NCI-H345 (cell line): ENCODE results near the gene HACL1.
A peak's percentile ranks its signal among the peaks of the same experiment; 100 is the strongest.
"Not testable (repeated sequence)": the region's sequence is repeated elsewhere in the genome, so short reads cannot be mapped to it uniquely, and the experiment has no call there.

Experiments used
- DNase-seq: peaks from one replicate; lab custom pipeline; 2025; lab: John Stamatoyannopoulos, UW

The HACL1 gene

GRCh38 chr3:15629860-15630597 is 28.7 kb upstream of the HACL1 start:
- DNase-seq: peak; percentile 30

DNA sequence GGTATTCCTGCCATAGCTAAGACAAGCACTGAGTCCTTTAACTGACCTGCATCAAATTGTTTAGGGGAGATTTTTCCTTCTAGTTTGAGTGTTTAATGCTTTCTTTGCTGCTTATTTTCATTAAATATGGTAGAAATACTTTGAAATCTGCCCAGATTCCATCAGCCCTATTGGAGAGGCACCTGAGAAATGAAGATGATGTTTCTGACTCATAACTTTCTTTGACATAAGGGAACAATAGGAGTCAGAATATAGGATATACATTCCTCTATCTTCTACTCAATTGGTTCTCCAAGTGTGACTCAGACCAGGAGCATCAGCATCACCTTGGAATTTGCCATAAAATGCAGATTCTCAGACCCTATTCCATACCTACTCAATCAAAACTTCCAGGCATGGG is 27.6 kb upstream of the HACL1 start:
- DNase-seq: no peak

- DNase-seq: no peak
These were observed 22.4 kb upstream of the HACL1 start for GRCh38 chr3:15623535-15624440.

- not testable (repeated sequence) for DNase-seq
These were observed 18.5 kb upstream of the HACL1 start for GRCh38 chr3:15619659-15620464.

DNA sequence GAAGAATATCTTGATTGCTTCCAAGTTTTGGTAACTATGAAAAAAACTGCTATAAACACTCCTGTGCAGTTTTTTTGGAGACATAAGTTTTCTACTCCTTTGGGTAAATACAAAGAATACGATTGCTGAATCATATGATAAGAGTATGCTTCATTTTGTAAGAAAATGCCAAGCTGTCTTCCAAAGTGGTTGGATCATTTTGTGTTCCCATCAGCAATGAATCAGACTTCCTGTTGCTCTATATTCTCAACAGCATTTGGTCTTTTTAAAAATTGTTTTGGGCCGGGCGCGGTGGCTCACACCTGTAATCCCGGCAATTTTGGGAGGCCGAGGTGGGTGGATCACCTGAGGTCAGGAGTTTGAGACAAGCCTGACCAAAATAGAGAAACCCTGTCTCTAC is 14.7 kb upstream of the HACL1 start:
- no peak for DNase-seq

DNA sequence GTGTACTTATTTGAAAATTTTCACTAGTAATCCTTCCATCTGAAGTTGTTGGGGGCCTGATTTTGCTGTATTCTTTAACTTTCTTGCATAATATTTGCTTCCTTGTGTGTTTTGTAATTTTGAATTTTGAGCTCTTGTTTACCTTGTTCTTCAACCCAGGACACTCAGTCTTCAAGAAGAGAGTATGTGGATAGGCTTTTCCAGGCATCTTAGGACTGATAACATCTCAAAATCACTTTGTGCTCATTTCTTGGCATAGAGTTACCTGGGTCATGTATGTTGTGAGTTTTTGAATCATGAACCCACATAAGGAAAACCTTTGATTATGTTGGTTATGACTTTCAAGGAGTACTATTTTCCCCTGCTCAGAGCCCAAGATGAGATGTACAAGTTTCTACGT is 13.6 kb upstream of the HACL1 start:
- DNase-seq: no peak

DNA sequence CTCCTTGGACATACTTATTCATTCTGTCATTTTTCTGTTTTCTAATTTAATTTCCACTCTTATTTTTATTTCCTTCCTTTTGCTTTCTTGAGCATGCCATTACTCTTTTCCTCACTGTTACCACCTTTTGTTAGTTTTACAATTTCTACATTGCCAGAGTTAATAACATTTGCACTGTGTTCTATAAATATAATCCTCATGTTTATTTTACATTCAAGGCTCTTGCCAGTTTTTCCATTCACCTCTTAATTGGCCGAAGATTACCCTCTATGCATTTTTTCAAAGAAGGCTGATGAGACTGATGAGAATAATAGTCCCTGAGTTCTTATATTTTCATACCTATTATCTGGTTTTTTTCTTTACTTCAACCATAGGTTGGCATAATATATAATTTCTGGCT is 10.6 kb upstream of the HACL1 start:
- no peak for DNase-seq

DNA sequence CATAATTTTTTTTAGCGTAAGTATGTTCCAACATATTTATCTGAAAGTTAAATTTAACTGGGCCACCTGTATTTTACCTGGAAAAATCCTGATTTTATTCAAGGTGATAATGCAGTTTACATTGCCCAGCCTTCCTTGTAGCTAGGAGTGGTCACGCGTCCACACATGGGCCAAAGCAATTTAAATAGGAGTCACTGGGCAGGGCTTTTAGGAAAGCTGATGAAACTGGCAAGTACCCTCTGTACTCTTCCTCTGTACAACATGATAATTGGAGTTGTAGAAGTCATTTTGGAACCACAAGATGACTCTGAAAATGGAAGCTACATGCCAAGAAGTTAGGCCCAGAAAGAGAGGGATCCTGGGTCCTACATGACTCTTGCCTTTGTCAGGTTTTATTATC is 9.6 kb upstream of the HACL1 start:
- DNase-seq: no peak

DNA sequence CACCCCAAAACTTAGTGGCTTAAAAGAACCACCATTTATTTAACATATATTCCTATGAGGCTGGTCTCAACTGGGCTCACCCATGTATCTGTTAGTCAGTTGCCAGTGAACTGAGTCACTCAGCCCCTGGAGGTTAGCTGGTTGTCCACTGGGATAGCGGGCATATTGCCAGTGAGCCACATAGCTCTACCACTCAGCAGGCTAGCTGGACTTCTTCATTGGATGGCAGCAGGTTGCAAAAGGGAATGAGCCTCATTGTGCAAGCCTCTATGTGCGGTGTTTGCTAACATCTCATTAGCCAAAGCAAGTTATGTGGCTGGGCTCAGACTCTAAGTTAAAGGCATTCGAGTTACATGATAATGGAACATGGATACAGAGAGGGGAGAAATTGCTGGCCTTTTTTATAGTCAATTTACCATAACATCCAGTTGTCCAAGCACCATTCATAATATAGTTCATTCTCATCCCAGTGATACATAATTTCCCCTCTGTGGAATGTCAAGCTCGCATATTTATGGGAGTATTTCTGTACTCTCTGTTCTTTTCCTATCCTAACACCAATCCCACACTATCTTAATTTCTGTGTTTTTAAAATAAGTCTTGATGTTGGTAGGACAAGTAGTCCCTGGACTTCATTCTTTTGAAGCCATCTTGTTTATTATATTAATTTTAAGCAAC is 8.9 kb upstream of the HACL1 start:
- no peak for DNase-seq

DNA sequence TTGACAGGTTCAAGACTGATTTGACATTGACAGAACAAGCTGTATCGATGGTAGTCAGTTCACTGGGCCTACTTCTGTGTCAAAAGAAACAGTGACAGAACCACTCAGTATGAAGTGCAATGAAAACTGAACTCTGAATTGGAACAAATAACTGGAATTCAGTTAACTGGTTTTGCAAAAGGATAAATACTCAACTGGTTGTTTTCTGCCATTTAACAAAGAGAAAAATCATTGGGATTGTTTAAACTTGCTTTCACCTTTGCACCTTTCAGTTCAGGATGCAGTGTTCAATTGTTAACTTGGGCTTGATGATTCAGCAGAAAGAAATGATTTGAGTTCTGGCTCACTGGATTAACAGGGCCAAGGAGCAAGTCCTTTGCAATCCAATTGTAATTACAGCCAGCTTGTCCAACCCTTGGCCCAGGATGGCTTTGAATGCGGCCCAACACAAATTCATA is 5.1 kb upstream of the HACL1 start:
- no peak for DNase-seq

- not testable (repeated sequence) for DNase-seq
These were observed 3.2 kb upstream of the HACL1 start for GRCh38 chr3:15604584-15604983.

- not testable (repeated sequence) for DNase-seq
These were observed 1.4 kb upstream of the HACL1 start for GRCh38 chr3:15602816-15603215.

DNA sequence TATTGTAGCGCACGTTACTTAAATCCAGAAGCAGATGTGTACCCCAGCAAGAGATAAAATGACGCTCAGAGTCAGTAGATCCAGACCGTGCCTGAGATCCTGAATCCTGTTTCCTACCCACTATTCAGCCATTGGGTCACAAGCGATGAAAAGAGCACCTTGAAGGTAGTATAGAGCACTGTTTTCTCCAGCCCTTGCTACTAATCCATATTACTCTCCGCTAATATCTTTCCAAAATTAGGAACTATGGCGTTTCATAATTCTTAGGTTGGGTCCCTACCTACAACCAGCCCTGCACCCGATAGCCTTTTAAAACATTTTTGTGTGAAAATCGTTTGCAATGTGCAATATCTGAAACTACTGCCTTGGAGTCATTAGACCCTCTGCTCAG is 772 bp upstream of the HACL1 start:
- DNase-seq: no peak

DNA sequence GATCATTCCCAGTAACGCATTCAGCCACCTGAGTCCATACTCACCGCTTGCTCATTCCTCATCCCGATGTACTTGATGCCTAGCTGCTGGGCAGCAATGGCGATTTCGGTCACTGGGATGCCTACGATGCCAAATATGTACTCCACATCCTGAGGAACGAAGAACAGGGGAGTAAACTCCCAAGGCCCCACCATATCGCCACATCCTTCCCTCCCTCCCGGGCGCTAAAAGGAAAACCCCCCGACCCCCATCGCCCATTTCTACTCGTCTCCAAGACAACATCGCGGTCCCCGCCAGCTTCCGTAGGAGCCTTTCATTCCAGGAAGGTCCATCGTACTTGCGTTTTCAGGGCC is 347 bp downstream of the HACL1 start:
- DNase-seq: no peak

- no peak for DNase-seq
These were observed 5.4 kb downstream of the HACL1 start for GRCh38 chr3:15595955-15596354.

DNA sequence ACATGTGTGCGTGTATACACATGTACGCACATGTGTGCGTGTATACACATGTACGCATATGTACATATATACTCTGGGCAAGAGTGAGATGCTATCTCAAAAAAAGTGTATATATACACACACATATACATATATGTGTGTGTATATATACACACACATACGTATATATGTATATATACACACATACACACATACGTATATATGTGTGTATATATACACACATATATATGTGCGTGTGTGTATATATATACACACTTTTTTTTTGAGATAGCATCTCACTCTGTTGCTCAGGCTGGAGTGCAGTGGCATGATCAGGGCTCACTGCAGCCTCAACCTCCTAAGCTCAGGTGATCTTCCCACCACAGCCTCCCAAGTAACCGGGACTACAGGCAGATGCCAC is 8.4 kb downstream of the HACL1 start:
- no peak for DNase-seq

- no peak for DNase-seq
These were observed 9.4 kb downstream of the HACL1 start for GRCh38 chr3:15591928-15592327.

GRCh38 chr3:15591242-15591641 is 10.1 kb downstream of the HACL1 start:
- DNase-seq: no peak

GRCh38 chr3:15585111-15585845 is 16.1 kb downstream of the HACL1 start:
- DNase-seq: no peak

GRCh38 chr3:15581471-15582394 is 19.6 kb downstream of the HACL1 start:
- DNase-seq: no peak
